22Rv1 (cell line): ENCODE results near the gene TEX22.

Source experiments
- H3K27ac ChIP-seq: fragments of 450-650 bp; 2 replicates; pipeline ENCODE4 v1.5.1; 2017
- CTCF ChIP-seq: fragments of 450-650 bp; IDR thresholded peaks from 2 replicates; pipeline ENCODE4 v1.5.1; 2017; ENCODE audit warnings: mild to moderate bottlenecking
- ZFX ChIP-seq: fragments of 450-650 bp; IDR thresholded peaks from 2 replicates; pipeline ENCODE4 v1.6.1; 2017; ENCODE audit warnings: antibody characterized with exemption, borderline replicate concordance

Gene TEX22

DNA sequence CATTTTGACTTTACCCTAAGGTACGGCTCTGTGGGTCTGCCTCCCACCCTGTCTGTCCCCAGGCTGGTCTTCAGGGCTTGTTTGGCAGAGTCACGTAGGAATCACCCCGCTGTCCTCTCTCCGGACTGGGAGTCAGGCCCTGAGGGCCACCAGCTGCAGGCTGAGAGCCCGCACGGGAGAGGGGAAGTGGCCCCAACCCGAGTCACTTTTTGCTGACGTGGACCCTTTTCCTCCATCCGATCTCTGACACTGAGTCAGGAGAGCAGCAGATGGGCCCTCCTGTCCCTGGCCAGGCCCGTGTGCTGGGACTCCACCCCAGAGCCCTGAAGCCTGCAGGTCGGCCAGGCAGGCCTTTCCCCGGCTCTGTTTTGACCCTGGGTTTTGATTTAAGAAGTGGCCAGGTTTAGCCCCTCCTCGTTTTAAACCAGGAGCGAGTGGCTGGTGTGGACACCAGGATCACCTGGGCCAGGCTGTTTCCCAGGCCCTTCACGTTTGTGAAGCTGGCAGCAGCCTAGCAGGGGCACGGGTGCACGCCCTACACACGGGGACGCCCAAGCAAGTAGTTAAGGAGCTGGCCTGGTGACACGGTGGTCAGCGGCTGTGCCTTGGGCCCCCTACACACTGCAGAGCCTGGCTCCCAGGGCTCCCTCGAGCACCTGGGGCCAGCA lies 12.5 kb upstream of the TEX22 start:
- TF ChIP-seq ZFX (no peak), CTCF (no peak)
- no peak overlapping the region for H3K27ac ChIP-seq

DNA sequence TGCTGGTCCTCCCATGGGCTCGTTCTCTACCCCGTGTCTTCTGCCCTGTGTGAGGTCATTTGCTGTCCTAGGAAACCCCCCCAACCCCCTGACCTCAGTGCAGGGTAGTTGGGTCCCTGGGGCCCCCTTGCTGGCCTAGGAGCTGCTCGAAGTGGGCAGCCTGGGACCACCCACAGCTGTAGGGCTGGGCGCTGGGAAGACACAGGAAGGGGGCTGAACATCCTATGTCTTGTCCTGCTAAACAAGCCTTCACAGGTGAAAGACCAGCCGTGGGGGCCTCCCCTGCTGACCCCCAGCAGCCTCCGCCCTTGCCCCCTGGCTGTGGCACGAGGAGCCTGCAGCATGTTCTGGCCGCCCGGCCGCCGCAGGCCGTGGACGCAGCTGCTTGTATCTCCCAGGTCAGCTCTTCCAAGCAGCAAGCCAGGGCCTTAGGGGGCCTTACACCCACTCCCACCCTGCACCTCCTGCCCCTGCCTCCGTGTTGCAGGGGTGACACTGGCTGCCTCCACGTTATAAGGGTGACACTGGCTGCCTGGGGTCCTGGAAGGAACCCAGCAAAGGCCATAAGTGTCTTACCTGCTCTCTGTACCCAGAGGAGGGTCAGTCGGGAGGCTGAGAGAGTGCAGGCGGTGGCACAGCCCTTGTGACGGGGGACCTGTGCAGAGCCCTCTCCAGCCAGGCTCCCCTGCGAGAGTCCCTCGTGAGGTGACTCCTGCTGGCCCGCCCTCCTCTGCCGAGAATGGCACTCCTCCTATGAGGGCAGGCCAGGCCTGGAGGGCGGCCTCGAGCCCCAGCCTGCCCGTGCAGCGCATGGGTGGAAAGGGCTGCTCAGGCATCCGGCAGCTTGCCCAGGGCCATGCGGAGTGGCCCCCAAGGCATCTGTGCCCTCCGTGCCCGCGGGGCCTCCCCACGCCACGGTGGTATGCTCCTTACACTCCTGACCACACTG lies 11.5 kb upstream of the TEX22 start:
- no peak overlapping the region for H3K27ac ChIP-seq
- TF ChIP-seq ZFX (no peak), CTCF (no peak)

DNA sequence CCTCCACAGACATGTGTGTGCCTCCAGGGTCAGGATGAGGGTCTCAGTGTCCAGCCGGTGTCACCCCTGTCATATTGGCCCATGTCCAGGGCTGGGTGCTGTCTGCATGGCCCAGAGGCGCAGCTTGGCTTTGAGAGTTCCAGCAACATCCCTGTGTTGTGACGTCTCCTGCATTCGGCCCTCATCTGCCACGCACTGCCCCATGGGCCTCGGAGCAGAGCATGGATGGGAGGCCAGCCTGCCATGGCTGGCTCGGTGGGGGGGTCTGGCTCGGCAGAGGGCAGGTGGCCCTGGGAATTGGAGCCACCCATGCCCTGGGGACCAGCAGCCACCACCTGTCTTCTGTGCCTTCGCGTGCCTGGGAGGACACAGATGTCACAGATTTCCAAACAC lies 10.8 kb upstream of the TEX22 start:
- H3K27ac ChIP-seq: no peak overlapping the region
- TF ChIP-seq CTCF (no peak), ZFX (no peak)

GRCh38 chr14:105388110-105388951 lies 10.0 kb upstream of the TEX22 start:
- H3K27ac ChIP-seq: no peak overlapping the region
- TF ChIP-seq ZFX (no peak), CTCF (no peak)

DNA sequence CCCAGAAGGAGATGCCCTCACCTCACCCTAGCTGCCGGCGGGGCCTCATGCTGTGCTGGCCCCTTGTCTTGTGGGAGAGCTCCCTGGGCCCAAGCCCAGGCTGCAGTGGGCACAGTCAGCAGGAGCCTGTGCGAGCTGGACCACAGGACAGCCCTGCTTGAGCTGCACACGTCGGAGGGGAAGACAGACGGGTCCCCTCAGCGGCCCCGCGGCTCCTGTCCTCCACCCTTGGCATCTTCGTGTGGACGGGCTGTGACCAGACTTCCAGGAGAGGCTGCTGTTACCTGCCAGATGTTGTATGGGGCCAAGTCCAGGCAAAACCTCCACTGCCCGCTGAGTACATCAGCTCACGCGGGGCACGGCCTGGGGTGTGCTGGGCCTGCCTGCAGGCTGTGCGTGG lies 9.4 kb upstream of the TEX22 start:
- no peak overlapping the region for H3K27ac ChIP-seq
- TF ChIP-seq CTCF (no peak), ZFX (no peak)

- TF ChIP-seq ZFX (no peak), CTCF (no peak)
- no peak overlapping the region for H3K27ac ChIP-seq
Measured at GRCh38 chr14:105389534-105389933, 8.8 kb upstream of the TEX22 start.
